Measurements from ENCODE around the gene UNKL.

The UNKL gene

DNA sequence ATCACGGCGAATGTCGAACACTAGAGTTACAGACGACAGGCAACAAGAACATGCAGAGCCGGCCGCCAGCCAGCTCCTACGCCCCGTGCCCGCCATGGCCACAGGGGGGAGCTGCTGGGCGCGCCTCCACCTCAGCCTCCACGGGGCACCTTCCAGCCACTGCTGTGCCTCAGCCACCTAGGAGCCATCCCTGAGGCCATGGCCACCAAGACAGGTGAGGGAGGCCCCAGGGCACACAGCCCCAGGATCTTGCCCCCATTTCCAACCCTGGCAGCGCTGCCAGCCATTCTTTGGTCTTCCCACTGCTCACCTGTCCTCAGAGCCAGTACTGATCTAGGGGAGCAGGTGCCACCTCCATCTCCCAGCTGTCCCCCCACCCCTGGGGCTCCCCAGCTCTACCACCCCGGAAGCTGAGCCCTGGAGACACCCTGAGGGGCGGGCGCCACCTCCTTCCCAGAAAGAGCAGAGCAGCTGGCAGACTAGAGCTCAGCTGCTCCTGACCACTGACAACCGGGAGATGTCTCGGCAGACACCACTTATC is 50.9 kb downstream of the UNKL start:
- peak; percentile 75 for TF ChIP-seq CTCF (IDR thresholded peaks at IDR 0.05; ENCODE audit: extremely low read depth, missing control alignments)
- peak; percentile 91 for DNase-seq (ENCODE audit: low spot score)

GRCh38 chr16:1362807-1363206 is 51.7 kb downstream of the UNKL start:
- TF ChIP-seq CTCF (IDR thresholded peaks at IDR 0.05; ENCODE audit: extremely low read depth, missing control alignments) = no peak
- DNase-seq (ENCODE audit: low spot score) = no peak

GRCh38 chr16:1361685-1362360 is 52.7 kb downstream of the UNKL start:
- DNase-seq (ENCODE audit: low spot score) = no peak
- TF ChIP-seq CTCF (IDR thresholded peaks at IDR 0.05; ENCODE audit: extremely low read depth, missing control alignments) = no peak

- no peak for TF ChIP-seq CTCF (IDR thresholded peaks at IDR 0.05; ENCODE audit: extremely low read depth, missing control alignments)
- no peak for DNase-seq (ENCODE audit: low spot score)
Observed at GRCh38 chr16:1357906-1358566, 56.5 kb downstream of the UNKL start.

DNA sequence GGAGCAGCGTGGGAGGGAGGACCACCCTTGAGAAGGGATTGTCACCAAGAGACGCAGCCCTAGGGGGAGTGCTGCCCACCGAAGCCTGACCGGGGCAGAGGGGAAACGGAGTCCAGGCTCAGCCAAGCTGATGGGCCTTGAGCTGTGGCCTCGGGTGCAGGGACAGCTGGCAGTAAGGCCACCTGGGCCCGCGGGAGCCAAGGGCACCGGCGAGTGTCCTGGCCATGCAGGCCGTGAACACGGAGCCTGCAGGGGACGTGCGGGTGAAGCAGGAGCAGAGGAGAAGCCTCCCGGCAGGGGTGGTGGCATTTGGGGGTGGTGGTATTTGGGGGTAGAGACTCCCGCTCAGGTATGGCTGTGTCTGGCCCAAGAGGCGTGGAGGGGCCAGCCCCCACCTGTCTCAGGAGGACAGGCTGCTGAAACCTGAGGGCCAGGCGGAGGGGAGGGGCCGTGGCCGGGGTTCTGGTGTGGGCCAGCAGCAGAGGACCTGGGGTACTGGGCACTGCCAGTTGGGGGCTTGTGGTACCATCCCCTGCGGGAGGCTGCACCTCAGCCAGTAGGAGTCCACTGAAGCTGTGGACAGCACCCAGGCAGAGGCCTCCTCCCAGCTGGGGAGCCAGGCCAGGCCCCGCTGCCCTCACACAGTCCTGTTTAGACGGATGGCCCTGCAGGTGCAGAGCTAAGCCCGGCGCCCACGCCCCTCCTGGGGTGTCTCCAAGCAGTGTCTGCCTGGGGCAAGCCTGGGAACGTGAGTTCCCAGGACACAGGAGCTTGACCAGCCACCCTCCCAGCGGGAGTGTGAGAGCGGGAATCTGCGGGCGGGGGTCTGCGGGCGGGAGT is 58.2 kb downstream of the UNKL start:
- no peak for DNase-seq (ENCODE audit: low spot score)
- TF ChIP-seq CTCF (IDR thresholded peaks at IDR 0.05; ENCODE audit: extremely low read depth, missing control alignments) = no peak

GRCh38 chr16:1355591-1355990 is 58.9 kb downstream of the UNKL start:
- no peak for TF ChIP-seq CTCF (IDR thresholded peaks at IDR 0.05; ENCODE audit: extremely low read depth, missing control alignments)

More at GRCh38 chr16:1355591-1355990, 58.9 kb downstream of the UNKL start:
- no peak for DNase-seq (ENCODE audit: low spot score)
